K562 (cell line): ENCODE measurements around the gene PRR19. TPM values are rescaled to one million over a fixed set of nuclear protein-coding genes. Genes with fewer than 3 reads are reported as not detected.

ENCODE experiments used
- CREM ChIP-seq: IDR thresholded peaks from 2 replicates; pipeline ENCODE4 v1.6.1; 2014; ENCODE audit warnings: antibody characterized with exemption, low read depth
- HCFC1 ChIP-seq: IDR thresholded peaks from 2 replicates; pipeline ENCODE4 v1.6.1; 2012; ENCODE audit warnings: low read depth, low read length, improper control_type of control experiment
- JUND ChIP-seq, 2 experiments: IDR thresholded peaks; 2 replicates in 1 of 2; 3 replicates in 1 of 2; pipeline ENCODE4 v1.6.1; 2011; ENCODE audit warnings: borderline replicate concordance in 2 of 2, low read depth in 2 of 2, low read length in 2 of 2, improper control_type of control experiment in 1 of 2, missing biosample characterization in 1 of 2, missing genetic modification characterization in 1 of 2, missing genetic modification reagents in 1 of 2
- MYC ChIP-seq, 2 experiments: fragments of 250-450 bp in 1 of 2; sonication (Bioruptor Pico) in 1 of 2; IDR thresholded peaks; 2 replicates each; pipeline versions ENCODE4 v1.5.1 to v1.6.1; 2012 to 2021; ENCODE audit warnings: low read depth in 2 of 2, borderline replicate concordance in 1 of 2, improper control_type of control experiment in 1 of 2, low read length in 1 of 2, mild to moderate bottlenecking in 1 of 2, moderate library complexity in 1 of 2
- NFE2 ChIP-seq: IDR thresholded peaks from 2 replicates; pipeline ENCODE4 v1.6.1; 2014; ENCODE audit warnings: antibody characterized with exemption, low read depth
- NFYB ChIP-seq: IDR thresholded peaks from 2 replicates; pipeline ENCODE4 v1.6.1; 2011; ENCODE audit warnings: mild to moderate bottlenecking, moderate library complexity; ENCODE audit not compliant: insufficient read length; ENCODE audit errors: extremely low read depth
- RAD51 ChIP-seq: fragments of 450-650 bp; IDR thresholded peaks from 2 replicates; pipeline ENCODE4 v1.7.1; 2016; ENCODE audit warnings: low read depth, mild to moderate bottlenecking, borderline replicate concordance
- RCOR1 ChIP-seq, 2 experiments: IDR thresholded peaks; 2 replicates each; pipeline ENCODE4 v1.6.1; 2012; ENCODE audit warnings: low read depth in 2 of 2, low read length in 2 of 2, borderline replicate concordance in 1 of 2, improper control_type of control experiment in 1 of 2
- RFX5 ChIP-seq: IDR thresholded peaks from 2 replicates; pipeline ENCODE4 v1.6.1; 2011; ENCODE audit warnings: low read depth, mild to moderate bottlenecking, improper control_type of control experiment, low read length
- SLC30A9 ChIP-seq: fragments of 250-450 bp; sonication (Bioruptor Pico); IDR thresholded peaks from 2 replicates; pipeline ENCODE4 v1.8.0; 2022; ENCODE audit warnings: mild to moderate bottlenecking, moderate library complexity
- SUPT5H ChIP-seq: fragments of 450-650 bp; IDR thresholded peaks from 2 replicates; pipeline ENCODE4 v1.6.1; 2016
- TCFL5 ChIP-seq: fragments of 250-450 bp; sonication (Bioruptor Pico); conservative IDR thresholded peaks from 2 replicates; pipeline ENCODE4 v1.6.1; 2021; ENCODE audit warnings: mild to moderate bottlenecking, moderate library complexity, matching md5 sums
- ZNF184 ChIP-seq: sonication (generic); formaldehyde crosslinking; IDR thresholded peaks from 2 replicates; pipeline ENCODE4 v1.5.0; 2020; ENCODE audit warnings: missing genetic modification reagents
- ZNF584 ChIP-seq: fragments of 200-800 bp; sonication (Bioruptor generic); IDR thresholded peaks from 2 replicates; pipeline ENCODE4 v1.6.1; 2016; ENCODE audit warnings: low read depth, mild to moderate bottlenecking, missing genetic modification characterization, missing compliant biosample characterization
- polyA plus RNA-seq, 8 experiments: library from polyadenylated mRNA; depleted of rRNA in 4 of 8; stranded (reverse) in 5 of 8; unstranded in 3 of 8; fragments of >200 nt; fragmentation: Nextera tagmentation in 2 of 8; fragmentation: Illumina TruSeq in 1 of 8; extraction: Ambion mirVana in 2 of 8; extraction: Trizol in 1 of 8; gene quantifications; 2 replicates each; pipeline versions ENCODE4 v1.2.1 to v1.2.3, GENCODE V29; 2011 to 2014; ENCODE audit warnings: inconsistent platforms in 1 of 8, missing spikeins in 1 of 8
- total RNA-seq, 7 experiments: library from RNA; depleted of rRNA in 6 of 7; stranded (reverse); fragments of >200 nt in 6 of 7; fragmentation: Illumina TruSeq in 2 of 7; extraction: Trizol in 2 of 7; gene quantifications; 2 replicates each; pipeline versions ENCODE4 v1.2.1 to v1.2.3, GENCODE V29; 2011 to 2021; ENCODE audit warnings: low replicate concordance in 1 of 7
- TF ChIP-seq, protein P1 (sequence below): sonication (generic); formaldehyde crosslinking; IDR thresholded peaks from 2 replicates; pipeline ENCODE4 v1.9.0; 2022; ENCODE audit warnings: mild to moderate bottlenecking, missing genetic modification reagents
- TF ChIP-seq, protein P2 (sequence below), 2 experiments: fragments of 450-650 bp; formaldehyde crosslinking in 1 of 2; IDR thresholded peaks; 2 replicates each; pipeline versions ENCODE4 v1.4.0 to v1.6.1; 2014 to 2020; ENCODE audit warnings: mild to moderate bottlenecking in 2 of 2, borderline replicate concordance in 1 of 2, low read depth in 1 of 2
- TF ChIP-seq, protein P3 (sequence below): fragments of 200-800 bp; sonication (Bioruptor generic); IDR thresholded peaks from 2 replicates; pipeline ENCODE4 v1.6.1; 2017; ENCODE audit warnings: missing genetic modification characterization, missing compliant biosample characterization

PRR19 gene
- total and polyA plus RNA-seq, 9 of the 15 experiments (the other 6 are each of a cell fraction or from before 2014, with no cell fraction given) = 0.10 to 1.6 (median 0.54) TPM

DNA sequence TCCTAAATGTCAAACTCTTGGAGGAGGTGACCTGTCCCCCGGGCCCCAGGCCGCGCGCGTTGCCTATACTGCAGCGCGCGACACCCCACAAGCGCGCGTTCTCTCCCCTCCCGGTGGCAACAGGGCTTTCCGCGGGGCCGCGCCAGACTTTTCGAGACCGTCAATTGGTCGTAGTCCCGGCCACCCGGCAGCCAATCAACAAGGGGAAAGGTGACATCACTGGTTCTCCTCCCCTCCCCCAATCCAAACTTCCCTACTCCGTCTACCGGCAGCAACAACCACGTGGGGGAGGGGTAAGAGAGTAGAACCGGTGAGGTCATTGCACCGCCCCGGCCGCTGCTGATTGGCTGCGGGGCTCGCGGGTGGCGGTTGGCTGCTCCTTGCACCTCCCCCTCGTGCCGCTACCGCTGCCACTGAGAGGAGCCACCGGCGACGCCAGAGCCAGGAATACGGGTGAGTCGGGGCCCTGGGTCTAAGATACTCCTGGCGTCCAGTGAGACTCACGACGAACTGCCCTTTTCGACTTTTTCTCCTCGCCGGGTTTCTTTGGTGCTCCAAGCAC lies 33.7 kb upstream of the PRR19 start (continued):
- TF ChIP-seq NFYB (peak; percentile 71), RFX5 (peak; percentile 84), SUPT5H (peak; percentile 70; the same call in 1 of the 2 replicates), SLC30A9 (no peak), NFE2 (peak; percentile 8; the same call in 1 of the 2 replicates), RCOR1 (IDR thresholded peaks at IDR 0.05; ENCODE audit: borderline replicate concordance in 1 of 2, low read depth in 2 of 2, low read length in 2 of 2) (peak in 1 of 2 experiments; percentile 53; a peak in 2 of 4 replicates), CREM (peak; percentile 75), TCFL5 (CRISPR knock-in tag) (no peak), HCFC1 (no peak), ZNF184 (CRISPR knock-in tag) (no peak), JUND (IDR thresholded peaks at IDR 0.05; ENCODE audit: borderline replicate concordance, low read depth, low read length) (peak; percentile 99), JUND (tag; IDR thresholded peaks at IDR 0.05; ENCODE audit: borderline replicate concordance, low read depth, low read length) (peak; percentile 98), MYC (IDR thresholded peaks at IDR 0.05; ENCODE audit: low read depth, low read length) (peak; percentile 87), MYC (CRISPR knock-in tag; IDR thresholded peaks at IDR 0.05; ENCODE audit: borderline replicate concordance, low read depth) (0 out of 2 replicates have a peak, but pooled peaks have one; percentile 39), RAD51 (peak; percentile 77), ZNF584 (CRISPR knock-in tag) (peak; percentile 77; the same call in 1 of the 2 replicates)
- TF ChIP-seq, protein P1, sequence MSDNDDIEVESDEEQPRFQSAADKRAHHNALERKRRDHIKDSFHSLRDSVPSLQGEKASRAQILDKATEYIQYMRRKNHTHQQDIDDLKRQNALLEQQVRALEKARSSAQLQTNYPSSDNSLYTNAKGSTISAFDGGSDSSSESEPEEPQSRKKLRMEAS (CRISPR knock-in tag) = no peak; the same call in none of the 2 replicates
- TF ChIP-seq, protein P2, sequence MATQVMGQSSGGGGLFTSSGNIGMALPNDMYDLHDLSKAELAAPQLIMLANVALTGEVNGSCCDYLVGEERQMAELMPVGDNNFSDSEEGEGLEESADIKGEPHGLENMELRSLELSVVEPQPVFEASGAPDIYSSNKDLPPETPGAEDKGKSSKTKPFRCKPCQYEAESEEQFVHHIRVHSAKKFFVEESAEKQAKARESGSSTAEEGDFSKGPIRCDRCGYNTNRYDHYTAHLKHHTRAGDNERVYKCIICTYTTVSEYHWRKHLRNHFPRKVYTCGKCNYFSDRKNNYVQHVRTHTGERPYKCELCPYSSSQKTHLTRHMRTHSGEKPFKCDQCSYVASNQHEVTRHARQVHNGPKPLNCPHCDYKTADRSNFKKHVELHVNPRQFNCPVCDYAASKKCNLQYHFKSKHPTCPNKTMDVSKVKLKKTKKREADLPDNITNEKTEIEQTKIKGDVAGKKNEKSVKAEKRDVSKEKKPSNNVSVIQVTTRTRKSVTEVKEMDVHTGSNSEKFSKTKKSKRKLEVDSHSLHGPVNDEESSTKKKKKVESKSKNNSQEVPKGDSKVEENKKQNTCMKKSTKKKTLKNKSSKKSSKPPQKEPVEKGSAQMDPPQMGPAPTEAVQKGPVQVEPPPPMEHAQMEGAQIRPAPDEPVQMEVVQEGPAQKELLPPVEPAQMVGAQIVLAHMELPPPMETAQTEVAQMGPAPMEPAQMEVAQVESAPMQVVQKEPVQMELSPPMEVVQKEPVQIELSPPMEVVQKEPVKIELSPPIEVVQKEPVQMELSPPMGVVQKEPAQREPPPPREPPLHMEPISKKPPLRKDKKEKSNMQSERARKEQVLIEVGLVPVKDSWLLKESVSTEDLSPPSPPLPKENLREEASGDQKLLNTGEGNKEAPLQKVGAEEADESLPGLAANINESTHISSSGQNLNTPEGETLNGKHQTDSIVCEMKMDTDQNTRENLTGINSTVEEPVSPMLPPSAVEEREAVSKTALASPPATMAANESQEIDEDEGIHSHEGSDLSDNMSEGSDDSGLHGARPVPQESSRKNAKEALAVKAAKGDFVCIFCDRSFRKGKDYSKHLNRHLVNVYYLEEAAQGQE (IDR thresholded peaks at IDR 0.05; ENCODE audit: borderline replicate concordance) = peak; percentile 38; the same call in 1 of the 2 replicates
- TF ChIP-seq, protein P2 (CRISPR knock-in tag; IDR thresholded peaks at IDR 0.05; ENCODE audit: low read depth) = peak; percentile 79
- TF ChIP-seq, protein P3, sequence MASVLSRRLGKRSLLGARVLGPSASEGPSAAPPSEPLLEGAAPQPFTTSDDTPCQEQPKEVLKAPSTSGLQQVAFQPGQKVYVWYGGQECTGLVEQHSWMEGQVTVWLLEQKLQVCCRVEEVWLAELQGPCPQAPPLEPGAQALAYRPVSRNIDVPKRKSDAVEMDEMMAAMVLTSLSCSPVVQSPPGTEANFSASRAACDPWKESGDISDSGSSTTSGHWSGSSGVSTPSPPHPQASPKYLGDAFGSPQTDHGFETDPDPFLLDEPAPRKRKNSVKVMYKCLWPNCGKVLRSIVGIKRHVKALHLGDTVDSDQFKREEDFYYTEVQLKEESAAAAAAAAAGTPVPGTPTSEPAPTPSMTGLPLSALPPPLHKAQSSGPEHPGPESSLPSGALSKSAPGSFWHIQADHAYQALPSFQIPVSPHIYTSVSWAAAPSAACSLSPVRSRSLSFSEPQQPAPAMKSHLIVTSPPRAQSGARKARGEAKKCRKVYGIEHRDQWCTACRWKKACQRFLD (CRISPR knock-in tag) = peak; percentile 95
